Cardiac fibroblast (primary cell): ENCODE results near the gene CASZ1.

Experiments used
- DNase-seq, 2 donors: peaks; one replicate each; pipeline versions ENCODE4 v3.0.0 to v3.0.0-alpha.2; 2010; ENCODE audit warnings: low read depth in 2 of 2
- H3K4me3 ChIP-seq, 2 donors: replicated peaks in 1 of 2; 1 replicate in 1 of 2; 2 replicates in 1 of 2; pipeline ENCODE4 v1.5.1; 2011; ENCODE audit warnings: low read depth in 2 of 2, low read length in 2 of 2, mild to moderate bottlenecking in 2 of 2, moderate library complexity in 1 of 2
- TF ChIP-seq, protein P1 (sequence below): IDR thresholded peaks from one replicate; pipeline ENCODE4 v1.5.1; 2011; ENCODE audit warnings: low read depth, mild to moderate bottlenecking, low read length, inconsistent platforms

The CASZ1 gene

GRCh38 chr1:10621906-10622305 is 174.5 kb downstream of the CASZ1 start:
- no peak overlapping the region for H3K4me3 ChIP-seq
- DNase-seq = no peak
- TF ChIP-seq, protein P1, sequence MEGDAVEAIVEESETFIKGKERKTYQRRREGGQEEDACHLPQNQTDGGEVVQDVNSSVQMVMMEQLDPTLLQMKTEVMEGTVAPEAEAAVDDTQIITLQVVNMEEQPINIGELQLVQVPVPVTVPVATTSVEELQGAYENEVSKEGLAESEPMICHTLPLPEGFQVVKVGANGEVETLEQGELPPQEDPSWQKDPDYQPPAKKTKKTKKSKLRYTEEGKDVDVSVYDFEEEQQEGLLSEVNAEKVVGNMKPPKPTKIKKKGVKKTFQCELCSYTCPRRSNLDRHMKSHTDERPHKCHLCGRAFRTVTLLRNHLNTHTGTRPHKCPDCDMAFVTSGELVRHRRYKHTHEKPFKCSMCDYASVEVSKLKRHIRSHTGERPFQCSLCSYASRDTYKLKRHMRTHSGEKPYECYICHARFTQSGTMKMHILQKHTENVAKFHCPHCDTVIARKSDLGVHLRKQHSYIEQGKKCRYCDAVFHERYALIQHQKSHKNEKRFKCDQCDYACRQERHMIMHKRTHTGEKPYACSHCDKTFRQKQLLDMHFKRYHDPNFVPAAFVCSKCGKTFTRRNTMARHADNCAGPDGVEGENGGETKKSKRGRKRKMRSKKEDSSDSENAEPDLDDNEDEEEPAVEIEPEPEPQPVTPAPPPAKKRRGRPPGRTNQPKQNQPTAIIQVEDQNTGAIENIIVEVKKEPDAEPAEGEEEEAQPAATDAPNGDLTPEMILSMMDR = no peak

GRCh38 chr1:10620776-10621175 is 175.7 kb downstream of the CASZ1 start:
- no peak overlapping the region for H3K4me3 ChIP-seq
- TF ChIP-seq, protein P1 = no peak
- DNase-seq = no peak

DNA sequence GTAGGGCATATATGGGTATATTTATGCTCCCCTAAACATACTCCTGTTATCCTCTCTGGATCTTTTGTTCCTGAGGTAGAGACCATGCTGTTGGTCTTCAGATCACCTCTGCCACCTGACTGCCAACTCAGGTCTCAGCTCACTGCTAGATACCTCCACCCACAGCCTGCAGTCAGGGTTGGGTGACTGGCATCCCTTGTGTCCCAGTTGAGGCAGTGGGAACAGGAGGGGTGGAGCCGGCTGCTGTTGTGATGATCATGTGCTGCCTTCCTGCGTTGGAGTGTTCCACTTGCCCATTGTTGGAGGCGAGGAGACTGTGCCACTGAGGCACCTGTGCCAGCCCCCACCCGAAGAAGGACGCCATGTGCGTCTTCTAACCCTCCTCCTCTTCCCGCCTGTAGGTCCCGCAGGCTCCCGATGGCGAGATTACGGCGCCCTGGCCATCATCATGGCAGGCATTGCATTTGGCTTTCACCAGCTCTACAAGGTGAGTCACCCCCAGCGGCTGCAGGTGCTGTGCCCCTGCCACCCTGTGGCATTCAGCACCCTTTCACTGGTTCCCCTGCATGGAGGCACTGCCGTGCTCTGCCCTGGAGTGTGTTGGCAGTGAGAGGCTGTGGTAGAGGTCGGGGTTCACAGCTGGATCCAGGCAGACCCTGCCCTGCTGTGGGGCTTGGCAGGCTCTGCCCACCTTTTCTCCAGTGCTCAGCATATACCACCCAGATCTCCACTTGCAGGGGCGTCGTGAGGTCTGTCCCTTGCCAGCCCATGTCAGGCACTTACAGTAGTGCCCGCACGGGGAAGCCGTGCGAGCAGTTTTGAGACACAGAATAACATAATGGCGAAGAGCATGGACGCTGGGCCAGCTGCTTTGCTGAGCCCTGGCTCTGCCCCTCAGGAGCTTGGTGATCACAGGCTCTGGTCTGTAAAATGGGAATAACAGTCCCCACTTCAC is 178.2 kb downstream of the CASZ1 start:
- DNase-seq = no peak
- TF ChIP-seq, protein P1 = no peak
- no peak overlapping the region for H3K4me3 ChIP-seq

DNA sequence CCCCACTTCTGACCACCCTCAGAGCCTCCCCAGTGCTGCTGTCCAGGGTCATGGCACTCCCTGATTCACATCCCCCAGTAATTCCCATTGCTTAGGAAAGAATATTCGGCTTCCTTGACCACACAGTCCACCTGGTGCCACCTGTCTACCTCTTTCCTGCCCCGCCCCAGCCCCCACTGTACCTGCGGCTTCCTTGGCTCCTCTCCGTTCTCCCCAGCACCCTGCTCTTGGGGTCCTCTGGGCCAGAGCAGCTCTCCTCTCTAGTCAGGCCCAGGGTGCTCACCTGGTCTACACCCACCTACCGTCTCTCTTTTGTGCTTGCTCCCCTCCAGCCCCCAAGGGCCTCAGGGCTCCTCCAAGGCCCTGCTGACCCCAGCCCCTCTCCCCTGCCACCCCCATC is 179.1 kb downstream of the CASZ1 start:
- no peak for DNase-seq
- no peak overlapping the region for H3K4me3 ChIP-seq
- TF ChIP-seq, protein P1 = no peak

DNA sequence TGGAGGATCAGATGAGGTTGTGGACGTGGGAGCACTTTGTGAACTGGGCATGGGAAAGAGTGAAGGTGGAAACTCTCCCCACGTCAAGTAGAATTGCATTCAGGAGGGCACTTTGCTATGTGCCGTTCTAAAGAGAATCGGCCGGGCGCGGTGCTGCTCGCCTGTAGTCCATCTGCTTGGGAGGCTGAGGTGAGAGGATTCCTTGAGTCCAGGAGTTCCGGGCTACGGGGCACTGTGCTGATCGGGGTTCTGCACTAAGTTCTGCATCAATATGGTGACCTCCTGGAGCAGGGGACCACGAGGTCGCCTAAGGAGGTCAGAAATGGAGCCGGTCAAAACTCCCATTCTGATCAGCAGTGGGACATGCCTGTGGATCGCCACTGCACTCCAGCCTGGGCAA is 179.8 kb downstream of the CASZ1 start:
- H3K4me3 ChIP-seq = no peak overlapping the region
- no peak for DNase-seq
- TF ChIP-seq, protein P1 = no peak

- no peak overlapping the region for H3K4me3 ChIP-seq
- TF ChIP-seq, protein P1 = no peak
- no peak for DNase-seq
These were observed 180.3 kb downstream of the CASZ1 start for GRCh38 chr1:10615932-10616671.
